A549 (cell line): Measurements from ENCODE around the gene TASP1. TPM values are rescaled to one million over a fixed set of nuclear protein-coding genes. Genes with fewer than 3 reads are reported as not detected.

Experiments used
- ATAC-seq, 2 experiments: fragments of 200-7000 bp in 1 of 2; fragments of >200 bp in 1 of 2; cut with Nextera tagmentation in 1 of 2; cut with Tn5 transposase in 1 of 2; 3 replicates each; pipeline versions ENCODE4 v1.8.0 to v1.9.1; 2018 to 2020; ENCODE audit warnings: mild to moderate bottlenecking in 1 of 2, moderate library complexity in 1 of 2
- CTCF ChIA-PET: fragments of 300-600 bp; sonication (Branson Sonifier 250); formaldehyde crosslinking; extraction: SDS; loops from one replicate; lab custom pipeline; 2021; ENCODE audit warnings: antibody characterized with exemption, inconsistent platforms; lab: Yijun Ruan, JAX
- POLR2A ChIA-PET: fragments of 350-600 bp; formaldehyde crosslinking; extraction: SDS; loops from one replicate; lab custom pipeline; 2021; ENCODE audit warnings: antibody characterized with exemption, inconsistent platforms; lab: Yijun Ruan, JAX
- DNase-seq, 2 experiments: peaks; one replicate each; pipeline versions ENCODE4 v3.0.0 to v3.0.0-alpha.2; 2011 to 2016; ENCODE audit warnings: low read depth in 1 of 2, low spot score in 1 of 2
- FAIRE-seq: peaks from 2 replicates; lab custom pipeline; 2011; peaks lifted over from hg19 to GRCh38; lab: Jason Lieb, UNC
- H3K27ac ChIP-seq, 2 experiments: fragments of >200 bp; sonication (Bioruptor Twin); formaldehyde crosslinking; 3 replicates each; pipeline ENCODE4 v1.5.1; 2016 to 2017
- H3K4me1 ChIP-seq: fragments of >200 bp; sonication (Bioruptor Twin); formaldehyde crosslinking; 3 replicates; pipeline ENCODE4 v1.6.1; 2016
- H3K4me2 ChIP-seq: fragments of >200 bp; sonication (Bioruptor Twin); formaldehyde crosslinking; 3 replicates; pipeline ENCODE4 v1.6.1; 2016
- H3K4me3 ChIP-seq: fragments of >200 bp; sonication (Bioruptor Twin); formaldehyde crosslinking; 3 replicates; pipeline ENCODE4 v1.5.1; 2016
- H3K9me3 ChIP-seq: fragments of >200 bp; sonication (Bioruptor Twin); formaldehyde crosslinking; 3 replicates; pipeline ENCODE4 v1.6.1; 2016
- ATOH8 ChIP-seq: fragments of 250-450 bp; sonication (Bioruptor Pico); IDR thresholded peaks from 2 replicates; pipeline ENCODE4 v1.5.0; 2020; ENCODE audit warnings: low read depth, mild to moderate bottlenecking, moderate library complexity
- CTCF ChIP-seq: fragments of >200 bp; sonication (Bioruptor Twin); formaldehyde crosslinking; IDR thresholded peaks from 3 replicates; pipeline ENCODE4 v1.5.1; 2016
- GATA3 ChIP-seq: IDR thresholded peaks from 2 replicates; pipeline ENCODE4 v1.6.1; 2012; ENCODE audit warnings: borderline replicate concordance
- HDAC2 ChIP-seq: fragments of 200-600 bp; sonication (generic); IDR thresholded peaks from 2 replicates; pipeline ENCODE4 v1.6.1; 2016
- HEYL ChIP-seq: fragments of 250-450 bp; sonication (Bioruptor Pico); IDR thresholded peaks from 2 replicates; pipeline ENCODE4 v1.8.0; 2021; ENCODE audit warnings: mild to moderate bottlenecking, moderate library complexity
- HOXB5 ChIP-seq: fragments of 250-450 bp; sonication (Bioruptor Pico); IDR thresholded peaks from 2 replicates; pipeline ENCODE4 v1.5.0; 2020; ENCODE audit warnings: mild to moderate bottlenecking, moderate library complexity
- JUNB ChIP-seq: fragments of >200 bp; sonication (Bioruptor Twin); formaldehyde crosslinking; IDR thresholded peaks from 2 replicates; pipeline ENCODE4 v1.6.1; 2016
- KDM1A ChIP-seq: fragments of 200-600 bp; sonication (generic); IDR thresholded peaks from 2 replicates; pipeline ENCODE4 v1.6.1; 2016; ENCODE audit warnings: low read depth, mild to moderate bottlenecking
- KDM5A ChIP-seq: fragments of 200-600 bp; sonication (generic); IDR thresholded peaks from 2 replicates; pipeline ENCODE4 v1.6.1; 2016; ENCODE audit warnings: antibody characterized with exemption, mild to moderate bottlenecking
- MAFK ChIP-seq: fragments of 450-650 bp; IDR thresholded peaks from 2 replicates; pipeline ENCODE4 v1.6.1; 2014; ENCODE audit not compliant: partially characterized antibody
- PBX3 ChIP-seq: IDR thresholded peaks from 2 replicates; pipeline ENCODE4 v1.6.1; 2012
- POLR2A ChIP-seq: IDR thresholded peaks from 2 replicates; pipeline ENCODE4 v1.6.1; 2012; ENCODE audit warnings: mild to moderate bottlenecking, low read length
- REST ChIP-seq: fragments of 200-600 bp; sonication (generic); IDR thresholded peaks from 2 replicates; pipeline ENCODE4 v1.6.1; 2016; ENCODE audit warnings: antibody characterized with exemption, mild to moderate bottlenecking, moderate library complexity
- TFCP2L1 ChIP-seq: fragments of 250-450 bp; sonication (Bioruptor Pico); IDR thresholded peaks from 2 replicates; pipeline ENCODE4 v1.5.0; 2021; ENCODE audit warnings: mild to moderate bottlenecking
- ZFP36 ChIP-seq: fragments of 450-650 bp; IDR thresholded peaks from 2 replicates; pipeline ENCODE4 v1.6.1; 2014; ENCODE audit warnings: borderline replicate concordance; ENCODE audit not compliant: partially characterized antibody
- WGBS: methylation state at CpG from one replicate; pipeline ENCODE4 v1.1.6; 2017; ENCODE audit errors: missing lambda C conversion rate; 5-methylcytosine and 5-hydroxymethylcytosine counted together
- polyA plus RNA-seq, 4 experiments: library from polyadenylated mRNA; depleted of rRNA in 3 of 4; stranded (reverse); fragments of >200 nt; fragmentation: RNase III in 1 of 4; extraction: RNeasy Plus Mini Kit Qiagen cat#74134 plus additional on column Dnase treatment in 1 of 4; gene quantifications; 2 replicates in 3 of 4; 3 replicates in 1 of 4; pipeline ENCODE4 v1.2.3, GENCODE V29; 2011 to 2017

Gene TASP1
- polyA plus RNA-seq, 2 of the 4 experiments (the other 2 are of a cell fraction), result 9.5 to 18.2 TPM

- TF ChIP-seq ATOH8, result no peak
- TF ChIP-seq TFCP2L1 (CRISPR knock-in tag), result no peak
- TF ChIP-seq MAFK, result peak; percentile 80
- no peak for TF ChIP-seq KDM1A
- CTCF ChIA-PET, result interaction anchor here (0.7 kb wide), 1 partner anchor 100 kb away, joined by 3 read pairs; no protein-coding TSS in a partner anchor
- FAIRE-seq, result peak; percentile 23
- ATAC-seq, result no peak
- H3K27ac ChIP-seq, result no peak overlapping the region
- no peaks in the 10 kb centered on the region for H3K9me3 ChIP-seq
- DNase-seq, result no peak
- H3K4me1 ChIP-seq, result peaks cover 12% of the 10 kb centered on the region
- no peak overlapping the region for H3K4me2 ChIP-seq
- POLR2A ChIA-PET, result no interaction called here
- H3K4me3 ChIP-seq, result no peak overlapping the region
These were observed 191.1 kb downstream of the TASP1 start for GRCh38 chr20:13447385-13448180.

GRCh38 chr20:13443690-13444089 is 195.0 kb downstream of the TASP1 start:
- POLR2A ChIA-PET, result no interaction called here
- DNase-seq, result no peak
- TF ChIP-seq HEYL (CRISPR knock-in tag), result no peak
- TF ChIP-seq, all 56 proteins: peak for 0
- 77% methylated on average over 2 of the region's 2 CpGs for WGBS
- Histone ChIP-seq H3K27ac (no peak overlapping the region), H3K4me2 (no peak overlapping the region), H3K9me3 (no peaks in the 10 kb centered on the region), H3K4me1 (no peaks in the 10 kb centered on the region), H3K4me3 (no peak overlapping the region)
- CTCF ChIA-PET, result no interaction called here
- FAIRE-seq (no peak), ATAC-seq (no peak)

GRCh38 chr20:13442986-13443385 is 195.7 kb downstream of the TASP1 start:
- CTCF ChIA-PET, result no interaction called here
- H3K9me3 ChIP-seq, result no peaks in the 10 kb centered on the region
- no peaks in the 10 kb centered on the region for H3K4me1 ChIP-seq
- TF ChIP-seq GATA3 (no peak), POLR2A (no peak), PBX3 (no peak), KDM5A (no peak), CTCF (no peak), ZFP36 (no peak), HOXB5 (no peak), HEYL (CRISPR knock-in tag) (no peak), HDAC2 (no peak), JUNB (no peak), REST (no peak)
- FAIRE-seq, result no peak
- no peak overlapping the region for H3K4me3 ChIP-seq
- no peak for ATAC-seq
- POLR2A ChIA-PET, result no interaction called here
- 90% methylated on average over 1 of the region's 1 CpG for WGBS
- DNase-seq, result no peak
- no peak overlapping the region for H3K4me2 ChIP-seq
- H3K27ac ChIP-seq, result no peak overlapping the region
